Measurements from ENCODE around the gene MAPKAP1. TPM values are rescaled to one million over a fixed set of nuclear protein-coding genes. Genes with fewer than 3 reads are reported as not detected.
A peak's percentile ranks its signal among the peaks of the same experiment; 100 is the strongest.

Gene MAPKAP1
- total RNA-seq, 4 donors from 2014 or later, result 76.5 to 141 (median 87.5) TPM

DNA sequence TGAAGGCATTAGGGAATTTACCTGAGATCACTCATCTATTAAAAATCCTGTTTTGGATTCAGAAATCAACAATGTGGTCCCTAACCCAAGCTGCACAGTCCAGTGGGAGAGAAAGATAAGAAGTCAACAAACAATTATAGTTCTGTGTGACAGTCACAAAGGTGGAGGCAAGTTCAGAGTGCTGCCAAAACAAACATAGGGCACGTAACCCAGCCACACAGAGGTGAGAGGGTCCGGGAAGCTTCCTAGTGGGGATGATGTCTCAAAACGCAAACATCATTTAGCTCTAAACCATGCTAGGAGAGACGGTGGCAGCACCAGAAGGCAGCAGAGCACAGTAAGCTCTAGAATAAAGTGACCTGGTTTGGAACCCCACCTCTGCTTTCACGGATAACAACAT lies 158.9 kb downstream of the MAPKAP1 start:
- Histone ChIP-seq H3K4me1 (peaks cover 24 to 88% (median 28%) of the 10 kb centered on the region in 3 donors), H3K4me3 (no peak overlapping the region), H3K27me3 (no peaks in the 10 kb centered on the region), H3K9me3 (no peaks in the 10 kb centered on the region), H3K36me3 (no peaks in the 10 kb centered on the region), H3K27ac (peak overlapping the region in 2 of 4 donors; percentile 74 to 80)
- ATAC-seq, result no peak
- TF ChIP-seq POLR2AphosphoS5 (IDR thresholded peaks at IDR 0.05), result no peak
- TF ChIP-seq, protein P1, sequence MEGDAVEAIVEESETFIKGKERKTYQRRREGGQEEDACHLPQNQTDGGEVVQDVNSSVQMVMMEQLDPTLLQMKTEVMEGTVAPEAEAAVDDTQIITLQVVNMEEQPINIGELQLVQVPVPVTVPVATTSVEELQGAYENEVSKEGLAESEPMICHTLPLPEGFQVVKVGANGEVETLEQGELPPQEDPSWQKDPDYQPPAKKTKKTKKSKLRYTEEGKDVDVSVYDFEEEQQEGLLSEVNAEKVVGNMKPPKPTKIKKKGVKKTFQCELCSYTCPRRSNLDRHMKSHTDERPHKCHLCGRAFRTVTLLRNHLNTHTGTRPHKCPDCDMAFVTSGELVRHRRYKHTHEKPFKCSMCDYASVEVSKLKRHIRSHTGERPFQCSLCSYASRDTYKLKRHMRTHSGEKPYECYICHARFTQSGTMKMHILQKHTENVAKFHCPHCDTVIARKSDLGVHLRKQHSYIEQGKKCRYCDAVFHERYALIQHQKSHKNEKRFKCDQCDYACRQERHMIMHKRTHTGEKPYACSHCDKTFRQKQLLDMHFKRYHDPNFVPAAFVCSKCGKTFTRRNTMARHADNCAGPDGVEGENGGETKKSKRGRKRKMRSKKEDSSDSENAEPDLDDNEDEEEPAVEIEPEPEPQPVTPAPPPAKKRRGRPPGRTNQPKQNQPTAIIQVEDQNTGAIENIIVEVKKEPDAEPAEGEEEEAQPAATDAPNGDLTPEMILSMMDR (IDR thresholded peaks at IDR 0.05), result no peak
- no peak for TF ChIP-seq POLR2A (IDR thresholded peaks at IDR 0.05)
- TF ChIP-seq EP300 (IDR thresholded peaks at IDR 0.05), result no peak
- 73 to 96% methylated on average over 4 to 5 of the region's 5 CpGs for WGBS, 2 donors (ENCODE audit: low coverage in 1 of 2)

DNA sequence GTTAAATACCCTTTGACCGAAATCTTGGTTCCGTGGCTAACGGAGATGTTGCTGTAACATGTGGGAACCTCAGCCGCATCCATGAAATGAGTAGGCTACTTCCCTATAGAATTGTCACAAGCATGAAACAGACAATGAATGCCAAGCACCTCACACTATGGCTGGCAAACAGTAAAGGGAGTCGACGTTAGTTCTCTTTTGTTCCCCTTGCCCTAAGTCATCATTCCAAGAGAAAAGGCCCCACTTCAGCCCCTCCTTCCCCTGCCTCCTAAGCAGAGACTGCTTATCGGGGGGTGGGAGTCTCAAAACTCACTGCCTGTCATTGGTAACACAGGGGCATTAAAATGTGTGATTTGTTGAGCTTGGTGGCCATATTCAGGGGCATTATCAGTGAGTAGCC lies 159.6 kb downstream of the MAPKAP1 start:
- TF ChIP-seq EP300 (IDR thresholded peaks at IDR 0.05) (no peak), POLR2A (IDR thresholded peaks at IDR 0.05) (no peak), POLR2AphosphoS5 (IDR thresholded peaks at IDR 0.05) (no peak)
- TF ChIP-seq, protein P1 (IDR thresholded peaks at IDR 0.05), result no peak
- ATAC-seq, result no peak
- no peaks in the 10 kb centered on the region for H3K9me3 ChIP-seq
- H3K4me3 ChIP-seq, result no peak overlapping the region
- H3K4me1 ChIP-seq, result peaks cover 24 to 88% (median 28%) of the 10 kb centered on the region in 3 donors
- H3K27ac ChIP-seq, result no peak overlapping the region
- no peaks in the 10 kb centered on the region for H3K36me3 ChIP-seq
- 93 to 97% methylated on average over 4 to 7 of the region's 7 CpGs for WGBS, 2 donors (ENCODE audit: low coverage in 1 of 2)
- H3K27me3 ChIP-seq, result no peaks in the 10 kb centered on the region

DNA sequence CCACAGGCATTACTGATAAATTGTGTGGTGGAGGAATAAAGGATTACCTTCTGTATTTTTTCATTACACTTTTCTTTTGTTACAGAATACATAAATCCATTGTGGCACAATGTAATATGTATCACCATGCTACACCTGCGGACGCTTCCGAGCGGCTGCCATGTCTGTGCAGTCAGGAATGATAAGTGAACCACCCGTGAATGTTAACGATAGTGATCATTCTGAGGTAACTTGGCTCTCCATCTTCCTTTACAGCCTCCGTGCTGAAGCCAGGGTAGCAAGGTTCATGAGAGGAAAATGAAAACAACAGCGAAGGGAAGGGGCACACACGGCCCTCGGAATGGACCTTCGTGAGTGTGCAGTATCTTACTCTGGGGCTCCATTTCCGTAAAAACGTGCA lies 161.2 kb downstream of the MAPKAP1 start:
- no peak for ATAC-seq
- no peaks in the 10 kb centered on the region for H3K27me3 ChIP-seq
- no peak for TF ChIP-seq POLR2AphosphoS5 (IDR thresholded peaks at IDR 0.05)
- TF ChIP-seq POLR2A (IDR thresholded peaks at IDR 0.05), result no peak
- TF ChIP-seq, protein P1 (IDR thresholded peaks at IDR 0.05), result no peak
- TF ChIP-seq EP300 (IDR thresholded peaks at IDR 0.05), result no peak
- peak overlapping the region; percentile 80 to 82 (median 81) for H3K27ac ChIP-seq
- no peaks in the 10 kb centered on the region for H3K36me3 ChIP-seq
- no peaks in the 10 kb centered on the region for H3K9me3 ChIP-seq
- 64 to 81% methylated on average over 8 to 12 of the region's 13 CpGs for WGBS, 2 donors (ENCODE audit: low coverage in 1 of 2)
- peaks cover 23 to 86% (median 24%) of the 10 kb centered on the region in 3 donors for H3K4me1 ChIP-seq
- H3K4me3 ChIP-seq, result no peak overlapping the region

DNA sequence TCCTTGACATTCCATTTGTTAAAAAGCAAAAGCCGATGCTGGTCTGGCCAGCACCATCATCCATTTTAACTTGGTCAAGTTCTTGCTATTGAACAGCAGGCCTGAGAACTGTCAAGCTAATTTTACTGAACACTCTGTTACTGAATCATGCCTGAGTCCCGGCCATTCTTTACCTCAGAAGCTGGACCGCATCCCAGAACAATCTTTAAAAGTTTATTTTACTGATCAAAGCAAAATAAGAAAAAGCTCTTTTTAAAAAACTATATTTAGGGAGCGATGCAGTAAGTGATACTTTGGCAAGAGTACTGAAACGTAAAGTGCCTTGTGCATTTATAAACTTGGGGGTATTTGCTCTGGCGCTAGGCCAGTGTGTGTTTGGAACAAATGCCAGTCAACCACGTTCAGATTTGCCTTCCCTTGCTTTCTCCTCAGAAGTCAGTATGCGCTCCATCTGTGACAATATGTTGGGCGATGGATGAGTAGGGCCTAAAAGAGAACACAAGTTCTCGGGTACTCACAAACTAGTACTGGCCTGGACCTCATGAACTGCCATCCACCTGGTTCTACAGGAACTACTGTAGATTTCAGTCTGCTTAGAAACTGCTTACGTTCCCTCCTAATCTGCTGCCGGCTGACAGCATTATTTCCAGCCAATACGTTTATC lies 161.9 kb downstream of the MAPKAP1 start:
- ATAC-seq, result peak; percentile 81
- Histone ChIP-seq H3K27ac (peak overlapping the region; percentile 80 to 82 (median 81)), H3K27me3 (no peaks in the 10 kb centered on the region)

DNA sequence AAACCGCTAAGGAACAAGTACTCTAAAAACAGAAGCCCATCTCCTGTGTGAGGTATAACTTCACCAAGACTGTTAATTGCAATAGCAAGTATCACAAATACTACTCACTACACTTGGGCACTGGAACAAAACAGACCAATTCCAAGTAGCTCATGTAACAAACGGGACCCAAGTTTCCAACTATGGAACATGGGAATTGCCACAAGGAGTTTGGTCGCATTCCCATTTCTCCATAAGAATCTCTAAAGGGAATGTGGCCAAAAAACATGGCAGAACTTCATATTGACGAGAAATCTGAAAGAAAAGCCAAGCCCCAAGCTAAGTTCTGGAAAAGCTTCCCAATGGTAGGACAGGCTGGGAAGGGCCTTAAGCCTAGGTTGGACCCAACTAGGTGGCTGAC lies 162.5 kb downstream of the MAPKAP1 start:
- no peak overlapping the region for H3K4me3 ChIP-seq
- no peaks in the 10 kb centered on the region for H3K9me3 ChIP-seq
- WGBS, 2 donors (ENCODE audit: low coverage in 1 of 2), result 34 to 44% methylated on average over 2 to 4 of the region's 4 CpGs
- no peak for ATAC-seq
- H3K36me3 ChIP-seq, result no peaks in the 10 kb centered on the region
- peak overlapping the region; percentile 80 to 82 (median 81) for H3K27ac ChIP-seq
- H3K4me1 ChIP-seq, result peaks cover 15 to 86% (median 18%) of the 10 kb centered on the region in 3 donors
- no peaks in the 10 kb centered on the region for H3K27me3 ChIP-seq
- TF ChIP-seq POLR2AphosphoS5 (IDR thresholded peaks at IDR 0.05) (peak; percentile 57), POLR2A (IDR thresholded peaks at IDR 0.05) (no peak)

More for the DNA sequence above, 161.9 kb downstream of the MAPKAP1 start:
- Histone ChIP-seq H3K9me3 (no peaks in the 10 kb centered on the region), H3K4me3 (no peak overlapping the region), H3K4me1 (peaks cover 18 to 86% (median 21%) of the 10 kb centered on the region in 3 donors), H3K36me3 (no peaks in the 10 kb centered on the region)
- WGBS, 2 donors (ENCODE audit: low coverage in 1 of 2), result 15 to 18% methylated on average over 13 of the region's 13 CpGs
- TF ChIP-seq POLR2AphosphoS5 (IDR thresholded peaks at IDR 0.05) (peak; percentile 89), EP300 (IDR thresholded peaks at IDR 0.05) (peak; percentile 20), POLR2A (IDR thresholded peaks at IDR 0.05) (no peak)

DNA sequence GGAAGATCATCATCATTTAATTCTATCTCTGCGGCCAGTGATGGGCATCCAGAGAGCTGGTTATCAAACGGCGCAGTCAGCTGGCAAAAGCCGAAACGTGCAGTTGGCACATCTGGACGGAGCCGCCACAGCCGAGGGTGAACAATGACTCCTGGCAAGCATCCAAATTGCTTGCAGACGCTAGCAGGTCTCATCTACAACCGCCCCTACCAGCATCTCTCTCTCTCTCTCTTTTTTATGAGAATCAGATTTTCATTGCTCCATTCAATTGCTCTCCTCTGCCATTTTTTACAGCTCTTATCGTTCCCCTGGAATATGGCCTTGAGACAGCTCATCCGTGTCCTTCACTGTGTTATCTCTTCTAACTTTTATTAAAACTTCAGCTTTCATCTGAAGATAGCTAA lies 165.2 kb downstream of the MAPKAP1 start:
- Histone ChIP-seq H3K9me3 (no peaks in the 10 kb centered on the region), H3K4me3 (no peak overlapping the region), H3K27me3 (no peaks in the 10 kb centered on the region), H3K27ac (no peak overlapping the region), H3K4me1 (peaks cover 16 to 82% (median 24%) of the 10 kb centered on the region in 3 donors), H3K36me3 (no peaks in the 10 kb centered on the region)
- ATAC-seq, result no peak
- 62 to 85% methylated on average over 5 to 12 of the region's 12 CpGs for WGBS, 2 donors (ENCODE audit: low coverage in 1 of 2)
- TF ChIP-seq POLR2AphosphoS5 (IDR thresholded peaks at IDR 0.05), result peak; percentile 24
- TF ChIP-seq, protein P1 (IDR thresholded peaks at IDR 0.05), result no peak

All from gastroesophageal sphincter (tissue), 4 donors.